Left lung (tissue), 10 donors: ENCODE results near the gene UBXN11. TPM values are rescaled to one million over a fixed set of nuclear protein-coding genes. Genes with fewer than 3 reads are reported as not detected.

Experiments
- ATAC-seq: fragments of 200-7000 bp; cut with Tn5 transposase; one replicate; pipeline ENCODE4 v1.9.1; 2020; ENCODE audit warnings: moderate library complexity
- DNase-seq, 4 donors: peaks; one replicate each; pipeline ENCODE4 v3.0.0-alpha.2; 2013 to 2020
- H3K27ac ChIP-seq, 2 donors: fragments of 200-600 bp; sonication (generic) in 1 of 2; one replicate each; pipeline versions ENCODE4 v1.5.0 to v1.8.0; 2020 to 2021
- H3K27me3 ChIP-seq, 2 donors: fragments of 200-600 bp; sonication (generic) in 1 of 2; one replicate each; pipeline versions ENCODE4 v1.5.0 to v1.8.0; 2020 to 2021
- H3K36me3 ChIP-seq, 2 donors: fragments of 200-600 bp; sonication (generic) in 1 of 2; one replicate each; pipeline versions ENCODE4 v1.5.0 to v1.8.0; 2020 to 2021
- H3K4me1 ChIP-seq, 2 donors: fragments of 200-600 bp; one replicate each; pipeline ENCODE4 v1.8.0; 2021
- H3K4me3 ChIP-seq, 2 donors: fragments of 200-600 bp; sonication (generic) in 1 of 2; one replicate each; pipeline versions ENCODE4 v1.5.0 to v1.8.0; 2020 to 2021; ENCODE audit warnings: mild to moderate bottlenecking in 1 of 2
- H3K9me3 ChIP-seq, 2 donors: fragments of 200-600 bp; sonication (generic) in 1 of 2; one replicate each; pipeline versions ENCODE4 v1.5.0 to v1.8.0; 2020 to 2021
- CTCF ChIP-seq, 2 donors: fragments of 200-600 bp; sonication (generic) in 1 of 2; IDR thresholded peaks; one replicate each; pipeline versions ENCODE4 v1.5.0 to v1.8.0; 2021; ENCODE audit warnings: antibody characterized with exemption in 2 of 2
- intact Hi-C, 2 donors: fragments of 100-400 bp; cut with DNase I; formaldehyde crosslinking; loops; one replicate each; pipeline versions ENCODE4 v1.11.2 to v1.14.2; 2022
- polyA plus RNA-seq, 6 donors: library from polyadenylated mRNA; unstranded; fragments of 120-200 nt; gene quantifications; one replicate each; pipeline ENCODE4 v1.2.1, GENCODE V29; 2013; ENCODE audit not compliant: insufficient read length in 6 of 6
- total RNA-seq, 2 donors: library from RNA; stranded (reverse); fragmentation: NEBNext Ultra II Directional; extraction: Animal tissue kit (Norgen Biotek cat#: 25700); gene quantifications; one replicate each; pipeline ENCODE4 v1.2.1, GENCODE V29; 2021
- donor health status: DM: no; HTN: yes; CAD: no.
- donor health status: DM: no; HTN: no; CAD: no.

The UBXN11 gene
- total and polyA plus RNA-seq, 8 donors, result 23.0 to 43.1 (median 26.1) TPM

- no peak for ATAC-seq
- Histone ChIP-seq H3K36me3 (no peaks in the 10 kb centered on the region), H3K27ac (no peak overlapping the region), H3K4me3 (no peak overlapping the region), H3K4me1 (no peaks in the 10 kb centered on the region), H3K27me3 (peaks cover 0 to 10% of the 10 kb centered on the region in 2 donors), H3K9me3 (no peaks in the 10 kb centered on the region)
- no peak for TF ChIP-seq CTCF (IDR thresholded peaks at IDR 0.05)
- intact Hi-C loops, result no loop called here
- no peak for DNase-seq
Observed at GRCh38 chr1:26350701-26351589, 44.5 kb upstream of the UBXN11 start.

GRCh38 chr1:26350343-26350700, 43.9 kb upstream of the UBXN11 start:
- no peak overlapping the region for H3K27ac ChIP-seq
- intact Hi-C loops, result no loop called here

GRCh38 chr1:26349877-26350244, 43.4 kb upstream of the UBXN11 start:
- Histone ChIP-seq H3K4me3 (no peak overlapping the region), H3K27me3 (peaks cover 0 to 6% of the 10 kb centered on the region in 2 donors), H3K36me3 (no peaks in the 10 kb centered on the region), H3K27ac (no peak overlapping the region), H3K4me1 (no peaks in the 10 kb centered on the region), H3K9me3 (no peaks in the 10 kb centered on the region)
- no peak for ATAC-seq
- no peak for TF ChIP-seq CTCF (IDR thresholded peaks at IDR 0.05)
- intact Hi-C loops, result no loop called here
- no peak for DNase-seq

More at GRCh38 chr1:26350343-26350700, 43.9 kb upstream of the UBXN11 start:
- H3K4me3 ChIP-seq, result no peak overlapping the region
- no peak for ATAC-seq
- H3K9me3 ChIP-seq, result no peaks in the 10 kb centered on the region
- no peak for TF ChIP-seq CTCF (IDR thresholded peaks at IDR 0.05)
- no peak for DNase-seq
- H3K36me3 ChIP-seq, result no peaks in the 10 kb centered on the region
- peaks cover 0 to 10% of the 10 kb centered on the region in 2 donors for H3K27me3 ChIP-seq
- H3K4me1 ChIP-seq, result no peaks in the 10 kb centered on the region

- Histone ChIP-seq H3K27ac (no peak overlapping the region), H3K4me1 (no peaks in the 10 kb centered on the region), H3K36me3 (no peaks in the 10 kb centered on the region), H3K9me3 (no peaks in the 10 kb centered on the region), H3K27me3 (peaks cover 0 to under 1% of the 10 kb centered on the region in 2 donors), H3K4me3 (no peak overlapping the region)
- no peak for TF ChIP-seq CTCF (IDR thresholded peaks at IDR 0.05)
- no peak for DNase-seq
- ATAC-seq, result no peak
- intact Hi-C loops, result no loop called here
Observed at GRCh38 chr1:26349188-26349876, 42.9 kb upstream of the UBXN11 start.
